K562 (cell line): Measurements from ENCODE around the gene EFEMP2. TPM values are rescaled to one million over a fixed set of nuclear protein-coding genes. Genes with fewer than 3 reads are reported as not detected.

Experiments used
- ATAC-seq: fragments of 200-7000 bp; cut with Tn5 transposase; 3 replicates; pipeline ENCODE4 v1.9.1; 2020; ENCODE audit warnings: moderate library complexity
- BruUV-seq: library from RNA; stranded (reverse); fragments of 400-500 nt; replicated peaks from 2 replicates; lab custom pipeline; 2021; lab: Mats Ljungman, UMichigan
- CTCF ChIA-PET: fragments of 300-600 bp; formaldehyde crosslinking; extraction: SDS; loops from one replicate; lab custom pipeline; 2021; ENCODE audit warnings: low intra/inter-chr PET ratio; lab: Yijun Ruan, JAX
- POLR2A ChIA-PET: fragments of 300-600, 350-650 bp; sonication (Branson Sonifier 250); formaldehyde crosslinking; extraction: SDS; loops from one replicate; lab custom pipeline; 2021; ENCODE audit warnings: antibody characterized with exemption, inconsistent platforms; lab: Yijun Ruan, JAX
- DNase-seq, 4 experiments: peaks; one replicate each; pipeline versions ENCODE4 v3.0.0 to v3.0.0-alpha.2; 2011 to 2018; ENCODE audit warnings: low spot score in 3 of 4, mixed read lengths in 3 of 4; ENCODE audit errors: extremely low read depth in 1 of 4
- FAIRE-seq: peaks from 2 replicates; lab custom pipeline; 2011; peaks lifted over from hg19 to GRCh38; lab: Jason Lieb, UNC
- H2AFZ ChIP-seq: 2 replicates; pipeline ENCODE4 v1.6.0; 2011; ENCODE audit warnings: low read depth, low read length, control low read depth, inconsistent platforms
- H3K27ac ChIP-seq: fragments of 200-600 bp; 3 replicates; pipeline ENCODE4 v1.8.0; 2011; ENCODE audit warnings: low read depth, mild to moderate bottlenecking, control low read depth, inconsistent platforms, low read length, moderate library complexity, mixed read lengths; ENCODE audit errors: extremely low read depth
- H3K27me3 ChIP-seq, 2 experiments: fragments of 300-600 bp in 1 of 2; 2 replicates in 1 of 2; 3 replicates in 1 of 2; pipeline versions ENCODE4 v1.6.0 to v1.8.0; 2011; ENCODE audit warnings: inconsistent platforms in 2 of 2, low read length in 2 of 2, mild to moderate bottlenecking in 1 of 2, mixed read lengths in 1 of 2, moderate library complexity in 1 of 2; ENCODE audit not compliant: control insufficient read depth in 2 of 2, insufficient read depth in 2 of 2
- H3K36me3 ChIP-seq: fragments of 300-600 bp; 3 replicates; pipeline ENCODE4 v1.8.0; 2011; ENCODE audit warnings: mild to moderate bottlenecking, low read length, inconsistent platforms; ENCODE audit not compliant: control insufficient read depth, insufficient read depth
- H3K4me1 ChIP-seq, 2 experiments: fragments of 200-600 bp in 1 of 2; replicated peaks in 1 of 2; 2 replicates in 1 of 2; 3 replicates in 1 of 2; pipeline versions ENCODE4 v1.5.1 to v1.8.0; 2011; ENCODE audit warnings: inconsistent platforms in 2 of 2, low read length in 2 of 2, mild to moderate bottlenecking in 1 of 2, mixed read lengths in 1 of 2, moderate library complexity in 1 of 2; ENCODE audit not compliant: control insufficient read depth in 2 of 2, insufficient read depth in 2 of 2
- H3K4me2 ChIP-seq: 2 replicates; pipeline ENCODE4 v1.6.1; 2011; ENCODE audit warnings: low read length, control low read depth, inconsistent platforms, mixed read lengths; ENCODE audit not compliant: insufficient read depth
- H3K4me3 ChIP-seq: fragments of 200-600 bp; sonication (generic), shearing (Covaris generic); 2 replicates; pipeline ENCODE4 v1.5.1; 2016; ENCODE audit warnings: control low read depth, inconsistent platforms
- H3K79me2 ChIP-seq: fragments of 200-600 bp; 3 replicates; pipeline ENCODE4 v1.8.0; 2011; ENCODE audit warnings: low read length, inconsistent platforms; ENCODE audit not compliant: control insufficient read depth, insufficient read depth
- H3K9ac ChIP-seq, 2 experiments: 2 replicates each; pipeline versions ENCODE4 v1.6.0 to v1.6.1; 2011; ENCODE audit warnings: low read depth in 2 of 2, low read length in 2 of 2, control low read depth in 1 of 2, inconsistent platforms in 1 of 2, mild to moderate bottlenecking in 1 of 2, mixed read lengths in 1 of 2; ENCODE audit not compliant: insufficient read depth in 1 of 2
- H3K9me1 ChIP-seq: one replicate; pipeline ENCODE4 v1.6.0; 2011; ENCODE audit warnings: inconsistent platforms, mild to moderate bottlenecking, low read length, moderate library complexity; ENCODE audit not compliant: control insufficient read depth, insufficient read depth
- H3K9me3 ChIP-seq: replicated peaks from 2 replicates; pipeline ENCODE4 v1.5.1; 2011; ENCODE audit warnings: low read depth, low read length, inconsistent platforms; ENCODE audit not compliant: control insufficient read depth, insufficient read depth
- H4K20me1 ChIP-seq: replicated peaks from 2 replicates; pipeline ENCODE4 v1.6.1; 2011; ENCODE audit warnings: low read length, inconsistent platforms, mixed read lengths; ENCODE audit not compliant: control insufficient read depth, insufficient read depth
- CCNT2 ChIP-seq: IDR thresholded peaks from 2 replicates; pipeline ENCODE4 v1.6.1; 2011; ENCODE audit warnings: borderline replicate concordance, low read depth, mild to moderate bottlenecking, moderate library complexity, mixed read lengths, low read length; ENCODE audit not compliant: insufficient read length; ENCODE audit errors: extremely low read depth
- FOS ChIP-seq: IDR thresholded peaks from 3 replicates; pipeline ENCODE4 v1.6.1; 2011; ENCODE audit not compliant: insufficient read length; ENCODE audit errors: extremely low read depth
- FOXA1 ChIP-seq: fragments of 450-650 bp; IDR thresholded peaks from 2 replicates; pipeline ENCODE4 v1.6.1; 2016; ENCODE audit warnings: mild to moderate bottlenecking, borderline replicate concordance
- HMGN3 ChIP-seq: IDR thresholded peaks from 2 replicates; pipeline ENCODE4 v1.6.1; 2011; ENCODE audit warnings: borderline replicate concordance, low read depth, mild to moderate bottlenecking, mixed read lengths, low read length; ENCODE audit not compliant: insufficient read length; ENCODE audit errors: extremely low read depth
- JUND ChIP-seq, 2 experiments: IDR thresholded peaks; 2 replicates in 1 of 2; 3 replicates in 1 of 2; pipeline ENCODE4 v1.6.1; 2011; ENCODE audit warnings: borderline replicate concordance in 2 of 2, low read depth in 2 of 2, low read length in 2 of 2, improper control_type of control experiment in 1 of 2, missing biosample characterization in 1 of 2, missing genetic modification characterization in 1 of 2, missing genetic modification reagents in 1 of 2
- RBM22 ChIP-seq: fragments of 200-400 bp; formaldehyde crosslinking; IDR thresholded peaks from 2 replicates; pipeline ENCODE4 v1.6.1; 2018; ENCODE audit warnings: low read length, low read depth; ENCODE audit not compliant: poor library complexity, severe bottlenecking
- SMARCE1 ChIP-seq: fragments of 450-650 bp; IDR thresholded peaks from 2 replicates; pipeline ENCODE4 v1.7.1; 2016; ENCODE audit warnings: mild to moderate bottlenecking
- SNRNP70 ChIP-seq: fragments of 200-400 bp; formaldehyde crosslinking; optimal IDR thresholded peaks from 2 replicates; pipeline ENCODE3; 2017; ENCODE audit warnings: low read depth, low read length
- SPI1 ChIP-seq: IDR thresholded peaks from 2 replicates; pipeline ENCODE4 v1.6.1; 2011; ENCODE audit warnings: low read depth, low read length, control low read depth, borderline replicate concordance
- TEAD2 ChIP-seq: fragments of 450-650 bp; IDR thresholded peaks from 2 replicates; pipeline ENCODE4 v1.6.1; 2016; ENCODE audit warnings: missing genetic modification characterization, control low read depth, missing compliant biosample characterization
- TOE1 ChIP-seq, 2 experiments: fragments of 450-650 bp in 1 of 2; sonication (generic) in 1 of 2; formaldehyde crosslinking in 1 of 2; IDR thresholded peaks; 2 replicates each; pipeline versions ENCODE4 v1.7.1 to v1.8.0; 2016 to 2022; ENCODE audit warnings: borderline replicate concordance in 2 of 2, mild to moderate bottlenecking in 2 of 2, antibody characterized with exemption in 1 of 2, inconsistent platforms in 1 of 2, low read depth in 1 of 2, missing genetic modification reagents in 1 of 2, moderate library complexity in 1 of 2
- XRCC4 ChIP-seq: IDR thresholded peaks from one replicate; pipeline ENCODE4 v1.6.1; 2011; ENCODE audit not compliant: insufficient read depth, insufficient read length; ENCODE audit errors: extremely low read depth
- WGBS: fragments of 100-300 bp; shearing (Covaris generic); methylation state at CpG from one replicate; pipeline ENCODE4 v1.1.6; 2016; ENCODE audit warnings: low coverage, mixed read lengths; ENCODE audit not compliant: insufficient coverage; ENCODE audit errors: missing lambda C conversion rate; 5-methylcytosine and 5-hydroxymethylcytosine counted together
- in situ Hi-C: fragments of 300-500 bp; cut with MboI; formaldehyde crosslinking; loops from 4 replicates; pipeline ENCODE4 v1.15.0; 2018; ENCODE audit warnings: inconsistent platforms, mixed read lengths
- intact Hi-C: fragments of 100-400 bp; cut with micrococcal nuclease; formaldehyde crosslinking; loops from 2 replicates; pipeline ENCODE4 v1.14.2; 2022
- polyA plus RNA-seq, 8 experiments: library from polyadenylated mRNA; depleted of rRNA in 4 of 8; stranded (reverse) in 5 of 8; unstranded in 3 of 8; fragments of >200 nt; fragmentation: Nextera tagmentation in 2 of 8; fragmentation: Illumina TruSeq in 1 of 8; extraction: Ambion mirVana in 2 of 8; extraction: Trizol in 1 of 8; gene quantifications; 2 replicates each; pipeline versions ENCODE4 v1.2.1 to v1.2.3, GENCODE V29; 2011 to 2014; ENCODE audit warnings: inconsistent platforms in 1 of 8, missing spikeins in 1 of 8
- total RNA-seq, 7 experiments: library from RNA; depleted of rRNA in 6 of 7; stranded (reverse); fragments of >200 nt in 6 of 7; fragmentation: Illumina TruSeq in 2 of 7; extraction: Trizol in 2 of 7; gene quantifications; 2 replicates each; pipeline versions ENCODE4 v1.2.1 to v1.2.3, GENCODE V29; 2011 to 2021; ENCODE audit warnings: low replicate concordance in 1 of 7
- TF ChIP-seq, protein P1 (sequence below): sonication (generic); formaldehyde crosslinking; IDR thresholded peaks from 2 replicates; pipeline ENCODE4 v1.8.1; 2022; ENCODE audit warnings: missing genetic modification reagents

Gene EFEMP2
- total and polyA plus RNA-seq, 9 of the 15 experiments (the other 6 are each of a cell fraction or from before 2014, with no cell fraction given): 0.07 to 2.9 (median 0.69) TPM; not detected in 1

DNA sequence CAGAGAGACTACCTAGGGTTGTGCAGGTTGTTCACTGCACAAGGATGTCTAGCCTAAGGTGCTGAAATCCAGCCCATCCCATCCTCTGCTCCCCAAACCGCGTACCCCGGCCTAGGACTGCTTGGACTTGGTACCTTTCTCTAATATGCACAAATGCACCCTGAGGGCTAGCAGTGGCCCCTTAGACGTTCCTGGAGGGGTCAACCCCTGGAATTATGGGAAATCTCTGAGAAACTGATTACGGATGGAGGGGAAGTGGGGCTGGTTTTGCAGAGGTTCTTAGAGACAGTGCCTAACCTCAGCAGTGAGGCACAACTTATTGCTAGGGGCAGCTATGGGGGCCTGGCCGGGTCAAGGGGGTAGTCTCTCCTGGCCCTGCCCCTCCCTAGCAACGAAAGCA is 43.8 kb upstream of the EFEMP2 start:
- 66% methylated on average over 7 of the region's 7 CpGs for WGBS
- POLR2A ChIA-PET: interaction anchor here (0.6 to 2.3 kb wide), 5 partner anchors 16 to 140 kb away, joined by 3 to 14 read pairs (median 3); partner anchors contain the start of gene FOSL1
- intact Hi-C loops: no loop called here
- FAIRE-seq: no peak
- H2AFZ ChIP-seq: no peak overlapping the region
- H3K9me3 ChIP-seq: no peaks in the 10 kb centered on the region
- TF ChIP-seq TOE1 (IDR thresholded peaks at IDR 0.05; ENCODE audit: borderline replicate concordance) (no peak), TOE1 (CRISPR knock-in tag; IDR thresholded peaks at IDR 0.05; ENCODE audit: borderline replicate concordance, low read depth) (no peak), SPI1 (peak; percentile 12; the same call in 1 of the 2 replicates)
- H3K4me3 ChIP-seq: no peak overlapping the region
- ATAC-seq: no peak
- no peak overlapping the region; the same call in 1 of the 2 replicates for H3K4me2 ChIP-seq
- H3K9me1 ChIP-seq: no peaks in the 10 kb centered on the region
- no TSS peak for BruUV-seq
- no peak overlapping the region for H3K27ac ChIP-seq
- H3K4me1 ChIP-seq: peaks cover 42 to 73% of the 10 kb centered on the region in 2 experiments
- DNase-seq: no peak
- peak overlapping the region in 1 of 2 experiments; percentile 84; a peak in 1 of 4 replicates for H3K9ac ChIP-seq
- CTCF ChIA-PET: no interaction called here
- H3K36me3 ChIP-seq: peaks cover 18% of the 10 kb centered on the region; the same call in 1 of the 3 replicates
- H4K20me1 ChIP-seq: no peaks in the 10 kb centered on the region
- in situ Hi-C loops: no loop called here
- no peaks in the 10 kb centered on the region for H3K27me3 ChIP-seq
- peaks cover 31% of the 10 kb centered on the region for H3K79me2 ChIP-seq

DNA sequence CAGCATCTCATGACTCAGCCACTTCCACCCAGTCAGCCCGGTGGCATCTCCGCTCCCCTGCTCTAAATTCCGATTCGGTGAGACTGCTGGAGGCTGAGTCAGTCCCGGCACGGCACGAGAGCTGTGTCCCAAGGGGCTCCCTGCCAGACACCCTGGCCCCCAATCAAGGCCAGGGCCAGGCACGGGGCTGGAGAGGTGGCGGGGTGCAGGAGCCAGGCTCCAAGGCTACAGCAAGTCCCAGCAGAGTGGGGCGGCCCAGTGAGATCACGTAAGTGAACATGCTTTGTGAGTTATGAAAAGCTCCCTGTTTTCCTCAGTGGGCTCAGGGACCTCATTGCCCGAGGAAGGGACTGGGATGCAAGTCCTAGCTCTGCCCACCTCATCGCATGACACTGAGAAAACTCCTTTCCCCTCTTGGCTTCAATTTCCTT is 43.2 kb upstream of the EFEMP2 start:
- H3K27me3 ChIP-seq: no peaks in the 10 kb centered on the region
- peaks cover 14% of the 10 kb centered on the region; the same call in 1 of the 3 replicates for H3K36me3 ChIP-seq
- no peak overlapping the region for H2AFZ ChIP-seq
- H3K4me2 ChIP-seq: peak overlapping the region; percentile 1; the same call in 1 of the 2 replicates
- no peaks in the 10 kb centered on the region for H3K9me3 ChIP-seq
- no peak overlapping the region for H3K27ac ChIP-seq
- in situ Hi-C loops (no loop called here), intact Hi-C loops (no loop called here)
- no peaks in the 10 kb centered on the region for H4K20me1 ChIP-seq
- FAIRE-seq (peak; percentile 51), ATAC-seq (peak; percentile 4; the same call in 2 of the 3 replicates), DNase-seq (peak in 2 of 4 experiments; percentile 53 to 55)
- ChIA-PET CTCF (no interaction called here), POLR2A (interaction anchor here (0.5 to 2.3 kb wide), 11 partner anchors 9 to 227 kb away, joined by 3 to 14 read pairs (median 3); partner anchors contain the start of genes CCDC85B and FOSL1)
- H3K4me1 ChIP-seq: peaks cover 43 to 72% of the 10 kb centered on the region in 2 experiments
- peak overlapping the region in 1 of 2 experiments; percentile 84; a peak in 3 of 4 replicates for H3K9ac ChIP-seq
- BruUV-seq: no TSS peak
- WGBS: 26% methylated on average over 13 of the region's 13 CpGs
- H3K79me2 ChIP-seq: peaks cover 31% of the 10 kb centered on the region
- H3K4me3 ChIP-seq: no peak overlapping the region
- H3K9me1 ChIP-seq: no peaks in the 10 kb centered on the region
- peak; percentile 24 for TF ChIP-seq CCNT2
- TF ChIP-seq SMARCE1: peak; percentile 36; the same call in 1 of the 2 replicates
- TF ChIP-seq HMGN3: peak; percentile 50
- no peak for TF ChIP-seq SNRNP70
- TF ChIP-seq, protein P1, sequence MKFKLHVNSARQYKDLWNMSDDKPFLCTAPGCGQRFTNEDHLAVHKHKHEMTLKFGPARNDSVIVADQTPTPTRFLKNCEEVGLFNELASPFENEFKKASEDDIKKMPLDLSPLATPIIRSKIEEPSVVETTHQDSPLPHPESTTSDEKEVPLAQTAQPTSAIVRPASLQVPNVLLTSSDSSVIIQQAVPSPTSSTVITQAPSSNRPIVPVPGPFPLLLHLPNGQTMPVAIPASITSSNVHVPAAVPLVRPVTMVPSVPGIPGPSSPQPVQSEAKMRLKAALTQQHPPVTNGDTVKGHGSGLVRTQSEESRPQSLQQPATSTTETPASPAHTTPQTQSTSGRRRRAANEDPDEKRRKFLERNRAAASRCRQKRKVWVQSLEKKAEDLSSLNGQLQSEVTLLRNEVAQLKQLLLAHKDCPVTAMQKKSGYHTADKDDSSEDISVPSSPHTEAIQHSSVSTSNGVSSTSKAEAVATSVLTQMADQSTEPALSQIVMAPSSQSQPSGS (CRISPR knock-in tag): no peak
- peak; percentile 71 for TF ChIP-seq JUND (IDR thresholded peaks at IDR 0.05; ENCODE audit: borderline replicate concordance, low read depth, low read length)
- TF ChIP-seq JUND (tag; IDR thresholded peaks at IDR 0.05; ENCODE audit: borderline replicate concordance, low read depth, low read length): no peak
- no peak for TF ChIP-seq FOXA1
- no peak for TF ChIP-seq TEAD2 (tag)
- peak; percentile 14 for TF ChIP-seq FOS
- peak; percentile 45 for TF ChIP-seq RBM22
- TF ChIP-seq XRCC4: no peak
